HCT116 (cell line): ENCODE results near the gene GLTP. TPM values are rescaled to one million over a fixed set of nuclear protein-coding genes. Genes with fewer than 3 reads are reported as not detected.

Experiments used
- ATAC-seq: fragments of 200-7000 bp; cut with Tn5 transposase; 2 replicates; pipeline ENCODE4 v1.9.1; 2020; ENCODE audit warnings: mild to moderate bottlenecking, moderate library complexity
- BruUV-seq: library from RNA; stranded (reverse); fragments of 400-500 nt; replicated peaks from 2 replicates; lab custom pipeline; 2021; lab: Mats Ljungman, UMichigan
- CTCF ChIA-PET: fragments of 300-600 bp; sonication (Branson Sonifier 250); formaldehyde crosslinking; loops from one replicate; lab custom pipeline; 2021; ENCODE audit warnings: antibody characterized with exemption; lab: Charles Lee
- POLR2A ChIA-PET: fragments of 300-600, 350-600 bp; sonication (Branson Sonifier 250); formaldehyde crosslinking; loops from one replicate; lab custom pipeline; 2021; ENCODE audit warnings: antibody characterized with exemption; lab: Charles Lee
- RAD21 ChIA-PET, 2 experiments: fragments of 300-600 bp; sonication (Branson Sonifier 250); formaldehyde crosslinking; loops; one replicate each; lab custom pipeline; 2023; ENCODE audit warnings: low total read pairs in 2 of 2; ENCODE audit not compliant: uncharacterized antibody in 2 of 2, unreplicated experiment in 2 of 2, low non-redundant PET in 1 of 2; lab: Charles Lee
- DNase-seq: peaks from one replicate; pipeline ENCODE4 v3.0.0-alpha.2; 2010; ENCODE audit warnings: low read depth, low spot score
- H2AFZ ChIP-seq: fragments of 200-600 bp; shearing (Covaris generic), sonication (generic); 2 replicates; pipeline ENCODE4 v1.6.1; 2017; ENCODE audit warnings: low read depth, mixed run types, mixed read lengths, antibody characterized with exemption, low read length; ENCODE audit not compliant: poor library complexity, severe bottlenecking
- H3K27ac ChIP-seq: 2 replicates; pipeline ENCODE4 v1.5.1; 2012; ENCODE audit warnings: low read depth, low read length
- H3K27me3 ChIP-seq: fragments of 200-600 bp; sonication (generic); 2 replicates; pipeline ENCODE4 v1.6.1; 2016; ENCODE audit warnings: mixed run types, low read length, mixed read lengths; ENCODE audit not compliant: insufficient read depth
- H3K36me3 ChIP-seq, 2 experiments: fragments of 200-500 bp in 1 of 2; fragments of 200-600 bp in 1 of 2; sonication (Bioruptor generic) in 1 of 2; sonication (generic) in 1 of 2; 2 replicates each; pipeline versions ENCODE4 v1.5.1 to v1.6.1; 2014 to 2016; ENCODE audit warnings: low read length in 2 of 2, inconsistent platforms in 1 of 2, mixed read lengths in 1 of 2, mixed run types in 1 of 2; ENCODE audit not compliant: insufficient read depth in 2 of 2, control insufficient read depth in 1 of 2
- H3K4me1 ChIP-seq, 2 experiments: fragments of 200-600 bp in 1 of 2; sonication (generic) in 1 of 2; 2 replicates each; pipeline versions ENCODE4 v1.5.1 to v1.6.1; 2012 to 2017; ENCODE audit warnings: low read length in 2 of 2, inconsistent platforms in 1 of 2, mild to moderate bottlenecking in 1 of 2, mixed read lengths in 1 of 2, mixed run types in 1 of 2, moderate library complexity in 1 of 2; ENCODE audit not compliant: insufficient read depth in 2 of 2, control insufficient read depth in 1 of 2
- H3K4me2 ChIP-seq: fragments of 200-600 bp; sonication (generic); 2 replicates; pipeline ENCODE4 v1.6.1; 2017; ENCODE audit warnings: mixed run types, low read length, mixed read lengths
- H3K4me3 ChIP-seq, 2 experiments: fragments of 200-600 bp in 1 of 2; sonication (generic) in 1 of 2; replicated peaks in 1 of 2; 2 replicates each; pipeline ENCODE4 v1.5.1; 2011 to 2016; ENCODE audit warnings: low read length in 2 of 2, control low read depth in 1 of 2, low read depth in 1 of 2, mild to moderate bottlenecking in 1 of 2, mixed read lengths in 1 of 2, mixed run types in 1 of 2
- H3K79me2 ChIP-seq: fragments of 200-600 bp; sonication (generic); 2 replicates; pipeline ENCODE4 v1.6.1; 2017; ENCODE audit warnings: mild to moderate bottlenecking, mixed run types, low read length, moderate library complexity, mixed read lengths; ENCODE audit not compliant: insufficient read depth
- H3K9ac ChIP-seq: fragments of 200-600 bp; sonication (generic); 2 replicates; pipeline ENCODE4 v1.6.1; 2016; ENCODE audit warnings: low read length, mixed read lengths
- H3K9me2 ChIP-seq: fragments of 200-600 bp; sonication (generic), shearing (Covaris generic); 2 replicates; pipeline ENCODE4 v1.6.1; 2017; ENCODE audit warnings: mixed run types, mild to moderate bottlenecking, moderate library complexity; ENCODE audit not compliant: insufficient read depth
- H3K9me3 ChIP-seq, 2 experiments: fragments of 200-500 bp in 1 of 2; fragments of 200-600 bp in 1 of 2; sonication (Bioruptor generic) in 1 of 2; sonication (generic) in 1 of 2; 2 replicates each; pipeline ENCODE4 v1.6.1; 2014 to 2017; ENCODE audit warnings: low read length in 2 of 2, mixed read lengths in 2 of 2, inconsistent platforms in 1 of 2, low read depth in 1 of 2, mild to moderate bottlenecking in 1 of 2, mixed run types in 1 of 2, moderate library complexity in 1 of 2; ENCODE audit not compliant: control insufficient read depth in 1 of 2, insufficient read depth in 1 of 2
- H4K20me1 ChIP-seq: fragments of 200-600 bp; sonication (generic), shearing (Covaris generic); 2 replicates; pipeline ENCODE4 v1.6.1; 2017; ENCODE audit warnings: mixed run types, mild to moderate bottlenecking, moderate library complexity; ENCODE audit not compliant: insufficient read depth
- CBX3 ChIP-seq: IDR thresholded peaks from 2 replicates; pipeline ENCODE4 v1.6.1; 2012; ENCODE audit warnings: low read depth
- EGR1 ChIP-seq: IDR thresholded peaks from 2 replicates; pipeline ENCODE4 v1.6.1; 2012; ENCODE audit warnings: low read depth
- ELF1 ChIP-seq: IDR thresholded peaks from 2 replicates; pipeline ENCODE4 v1.6.1; 2012; ENCODE audit warnings: low read depth, borderline replicate concordance
- EZH2 ChIP-seq: fragments of 200-600 bp; sonication (generic); IDR thresholded peaks from 2 replicates; pipeline ENCODE4 v1.6.1; 2017; ENCODE audit warnings: antibody characterized with exemption, mixed run types
- EZH2phosphoT487 ChIP-seq: fragments of 200-600 bp; IDR thresholded peaks from 2 replicates; pipeline ENCODE4 v1.6.1; 2018; ENCODE audit warnings: antibody characterized with exemption, borderline replicate concordance
- FOSL1 ChIP-seq: IDR thresholded peaks from 2 replicates; pipeline ENCODE4 v1.6.1; 2012; ENCODE audit warnings: low read depth
- JUND ChIP-seq: IDR thresholded peaks from 2 replicates; pipeline ENCODE4 v1.6.1; 2012
- RAD21 ChIP-seq: IDR thresholded peaks from 2 replicates; pipeline ENCODE4 v1.6.1; 2012; ENCODE audit warnings: low read depth, mild to moderate bottlenecking
- SIN3A ChIP-seq: IDR thresholded peaks from 2 replicates; pipeline ENCODE4 v1.6.1; 2012; ENCODE audit warnings: low read depth
- SP1 ChIP-seq: IDR thresholded peaks from 2 replicates; pipeline ENCODE4 v1.6.1; 2012; ENCODE audit warnings: low read depth
- SRF ChIP-seq: IDR thresholded peaks from 2 replicates; pipeline ENCODE4 v1.6.1; 2012; ENCODE audit warnings: low read depth
- YY1 ChIP-seq: IDR thresholded peaks from 2 replicates; pipeline ENCODE4 v1.6.1; 2011; ENCODE audit warnings: low read length, low read depth, moderate library complexity, mild to moderate bottlenecking; ENCODE audit not compliant: insufficient replicate concordance; ENCODE audit errors: extremely low read depth
- ZFX ChIP-seq: fragments of 450-650 bp; IDR thresholded peaks from 2 replicates; pipeline ENCODE4 v1.6.1; 2017
- ZNF274 ChIP-seq: fragments of 200-500 bp; sonication (Bioruptor generic); IDR thresholded peaks from 2 replicates; pipeline ENCODE4 v1.6.1; 2014; ENCODE audit warnings: mild to moderate bottlenecking, low read depth, low read length, inconsistent platforms
- intact Hi-C: fragments of 100-400 bp; cut with micrococcal nuclease; formaldehyde crosslinking; loops from 2 replicates; pipeline ENCODE4 v1.10.0; 2022
- total RNA-seq: library from RNA; stranded (reverse); gene quantifications from one replicate; pipeline ENCODE4 v1.2.1, GENCODE V29; 2021; ENCODE audit not compliant: unreplicated experiment
- TF ChIP-seq, protein P1 (sequence below): IDR thresholded peaks from 2 replicates; pipeline ENCODE4 v1.6.1; 2011; ENCODE audit warnings: mild to moderate bottlenecking, low read length, moderate library complexity; ENCODE audit not compliant: insufficient replicate concordance; ENCODE audit errors: extremely low read depth
- TF ChIP-seq, protein P2 (sequence below), 3 experiments: fragments of 200-600 bp in 1 of 3; sonication (generic) in 1 of 3; IDR thresholded peaks in 2 of 3; conservative IDR thresholded peaks in 1 of 3; 2 replicates each; pipeline ENCODE4 v1.5.1; 2012 to 2017; ENCODE audit warnings: low read depth in 2 of 3, low read length in 2 of 3, antibody characterized with exemption in 1 of 3, borderline replicate concordance in 1 of 3, control low read depth in 1 of 3, mild to moderate bottlenecking in 1 of 3, mixed read lengths in 1 of 3, mixed run types in 1 of 3, moderate library complexity in 1 of 3; ENCODE audit not compliant: insufficient read depth in 1 of 3
- TF ChIP-seq, protein P3 (sequence below): IDR thresholded peaks from 2 replicates; pipeline ENCODE4 v1.6.1; 2012; ENCODE audit warnings: low read depth
- TF ChIP-seq, protein P4 (sequence below): IDR thresholded peaks from 2 replicates; pipeline ENCODE4 v1.6.1; 2012
- TF ChIP-seq, protein P5 (sequence below): IDR thresholded peaks from 2 replicates; pipeline ENCODE4 v1.6.1; 2012

GLTP gene
- total RNA-seq, 1 experiment from 2014 or later: 26.6 TPM

DNA sequence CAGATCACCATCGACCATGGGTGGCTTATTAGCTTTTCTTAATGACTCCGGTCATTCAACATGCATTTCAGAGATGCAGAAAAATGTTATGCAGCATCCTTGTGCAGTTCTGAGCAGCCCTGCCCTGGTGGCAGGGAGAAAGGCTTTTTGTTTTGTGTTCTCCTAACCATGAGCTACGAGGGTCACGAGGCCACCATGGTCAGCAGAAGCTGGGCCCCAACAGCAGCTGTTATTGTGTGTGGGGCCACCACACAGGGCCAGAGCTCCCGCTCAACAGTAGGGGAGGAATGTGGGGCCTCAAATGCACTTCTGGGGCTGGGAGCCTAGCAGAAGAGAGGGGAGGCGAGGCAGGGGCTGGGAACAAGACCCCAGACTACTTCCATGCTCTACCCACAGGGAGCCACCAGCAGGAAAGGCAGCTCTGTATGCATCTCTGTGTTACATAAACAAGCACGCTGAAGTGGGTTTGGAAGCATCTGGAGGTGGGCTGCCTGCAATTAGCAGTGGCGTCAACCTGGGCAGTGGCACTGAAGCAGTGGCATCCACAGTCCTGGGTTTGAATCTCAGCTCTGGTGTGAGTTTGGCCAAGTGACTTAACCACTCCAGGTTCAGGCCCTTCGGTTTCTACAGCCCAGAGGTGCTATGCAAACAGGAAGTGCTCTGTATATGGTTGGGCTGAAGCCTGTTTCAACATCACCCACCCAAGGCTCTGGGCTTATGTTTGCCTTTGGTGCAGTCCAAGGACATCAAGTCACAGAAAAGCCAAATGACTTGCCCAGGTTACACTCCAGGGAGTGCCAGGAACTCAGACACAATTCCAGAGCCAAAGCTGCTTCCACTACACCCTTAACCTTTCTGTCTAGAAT lies 16.3 kb downstream of the GLTP start:
- RAD21 ChIA-PET: no interaction called here
- DNase-seq: no peak

More for the DNA sequence above, 16.3 kb downstream of the GLTP start:
- no peak overlapping the region for H3K4me2 ChIP-seq
- no peak overlapping the region for H3K4me3 ChIP-seq
- intact Hi-C loops: no loop called here
- POLR2A ChIA-PET: no interaction called here
- H2AFZ ChIP-seq: no peak overlapping the region
- H3K36me3 ChIP-seq: no peaks in the 10 kb centered on the region
- no peaks in the 10 kb centered on the region for H3K9me3 ChIP-seq
- BruUV-seq: no TSS peak
- no peak overlapping the region for H3K9ac ChIP-seq
- no peaks in the 10 kb centered on the region for H4K20me1 ChIP-seq
- H3K27ac ChIP-seq: no peak overlapping the region
- no peaks in the 10 kb centered on the region for H3K27me3 ChIP-seq
- no peaks in the 10 kb centered on the region for H3K9me2 ChIP-seq
- 0 out of 4 replicates have a peak, but pooled peaks cover 0 to 5% of the 10 kb centered on the region in 2 experiments for H3K4me1 ChIP-seq
- no peaks in the 10 kb centered on the region; the same call in 1 of the 2 replicates for H3K79me2 ChIP-seq
- TF ChIP-seq SP1: no peak
- no peak for TF ChIP-seq EZH2
- TF ChIP-seq EZH2phosphoT487: no peak
- no peak for TF ChIP-seq RAD21
- TF ChIP-seq CBX3: no peak
- no peak for TF ChIP-seq ZFX
- TF ChIP-seq, protein P1, sequence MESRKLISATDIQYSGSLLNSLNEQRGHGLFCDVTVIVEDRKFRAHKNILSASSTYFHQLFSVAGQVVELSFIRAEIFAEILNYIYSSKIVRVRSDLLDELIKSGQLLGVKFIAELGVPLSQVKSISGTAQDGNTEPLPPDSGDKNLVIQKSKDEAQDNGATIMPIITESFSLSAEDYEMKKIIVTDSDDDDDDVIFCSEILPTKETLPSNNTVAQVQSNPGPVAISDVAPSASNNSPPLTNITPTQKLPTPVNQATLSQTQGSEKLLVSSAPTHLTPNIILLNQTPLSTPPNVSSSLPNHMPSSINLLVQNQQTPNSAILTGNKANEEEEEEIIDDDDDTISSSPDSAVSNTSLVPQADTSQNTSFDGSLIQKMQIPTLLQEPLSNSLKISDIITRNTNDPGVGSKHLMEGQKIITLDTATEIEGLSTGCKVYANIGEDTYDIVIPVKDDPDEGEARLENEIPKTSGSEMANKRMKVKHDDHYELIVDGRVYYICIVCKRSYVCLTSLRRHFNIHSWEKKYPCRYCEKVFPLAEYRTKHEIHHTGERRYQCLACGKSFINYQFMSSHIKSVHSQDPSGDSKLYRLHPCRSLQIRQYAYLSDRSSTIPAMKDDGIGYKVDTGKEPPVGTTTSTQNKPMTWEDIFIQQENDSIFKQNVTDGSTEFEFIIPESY: no peak
- TF ChIP-seq YY1: no peak
- TF ChIP-seq, protein P2, sequence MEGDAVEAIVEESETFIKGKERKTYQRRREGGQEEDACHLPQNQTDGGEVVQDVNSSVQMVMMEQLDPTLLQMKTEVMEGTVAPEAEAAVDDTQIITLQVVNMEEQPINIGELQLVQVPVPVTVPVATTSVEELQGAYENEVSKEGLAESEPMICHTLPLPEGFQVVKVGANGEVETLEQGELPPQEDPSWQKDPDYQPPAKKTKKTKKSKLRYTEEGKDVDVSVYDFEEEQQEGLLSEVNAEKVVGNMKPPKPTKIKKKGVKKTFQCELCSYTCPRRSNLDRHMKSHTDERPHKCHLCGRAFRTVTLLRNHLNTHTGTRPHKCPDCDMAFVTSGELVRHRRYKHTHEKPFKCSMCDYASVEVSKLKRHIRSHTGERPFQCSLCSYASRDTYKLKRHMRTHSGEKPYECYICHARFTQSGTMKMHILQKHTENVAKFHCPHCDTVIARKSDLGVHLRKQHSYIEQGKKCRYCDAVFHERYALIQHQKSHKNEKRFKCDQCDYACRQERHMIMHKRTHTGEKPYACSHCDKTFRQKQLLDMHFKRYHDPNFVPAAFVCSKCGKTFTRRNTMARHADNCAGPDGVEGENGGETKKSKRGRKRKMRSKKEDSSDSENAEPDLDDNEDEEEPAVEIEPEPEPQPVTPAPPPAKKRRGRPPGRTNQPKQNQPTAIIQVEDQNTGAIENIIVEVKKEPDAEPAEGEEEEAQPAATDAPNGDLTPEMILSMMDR (IDR thresholded peaks at IDR 0.05 in 2 of 3, conservative IDR thresholded peaks at IDR 0.05 in 1 of 3; ENCODE audit: borderline replicate concordance in 1 of 3, insufficient read depth in 1 of 3, low read depth in 2 of 3, low read length in 2 of 3): no peak
- no peak for TF ChIP-seq SIN3A
- TF ChIP-seq FOSL1: no peak
- TF ChIP-seq, protein P3, sequence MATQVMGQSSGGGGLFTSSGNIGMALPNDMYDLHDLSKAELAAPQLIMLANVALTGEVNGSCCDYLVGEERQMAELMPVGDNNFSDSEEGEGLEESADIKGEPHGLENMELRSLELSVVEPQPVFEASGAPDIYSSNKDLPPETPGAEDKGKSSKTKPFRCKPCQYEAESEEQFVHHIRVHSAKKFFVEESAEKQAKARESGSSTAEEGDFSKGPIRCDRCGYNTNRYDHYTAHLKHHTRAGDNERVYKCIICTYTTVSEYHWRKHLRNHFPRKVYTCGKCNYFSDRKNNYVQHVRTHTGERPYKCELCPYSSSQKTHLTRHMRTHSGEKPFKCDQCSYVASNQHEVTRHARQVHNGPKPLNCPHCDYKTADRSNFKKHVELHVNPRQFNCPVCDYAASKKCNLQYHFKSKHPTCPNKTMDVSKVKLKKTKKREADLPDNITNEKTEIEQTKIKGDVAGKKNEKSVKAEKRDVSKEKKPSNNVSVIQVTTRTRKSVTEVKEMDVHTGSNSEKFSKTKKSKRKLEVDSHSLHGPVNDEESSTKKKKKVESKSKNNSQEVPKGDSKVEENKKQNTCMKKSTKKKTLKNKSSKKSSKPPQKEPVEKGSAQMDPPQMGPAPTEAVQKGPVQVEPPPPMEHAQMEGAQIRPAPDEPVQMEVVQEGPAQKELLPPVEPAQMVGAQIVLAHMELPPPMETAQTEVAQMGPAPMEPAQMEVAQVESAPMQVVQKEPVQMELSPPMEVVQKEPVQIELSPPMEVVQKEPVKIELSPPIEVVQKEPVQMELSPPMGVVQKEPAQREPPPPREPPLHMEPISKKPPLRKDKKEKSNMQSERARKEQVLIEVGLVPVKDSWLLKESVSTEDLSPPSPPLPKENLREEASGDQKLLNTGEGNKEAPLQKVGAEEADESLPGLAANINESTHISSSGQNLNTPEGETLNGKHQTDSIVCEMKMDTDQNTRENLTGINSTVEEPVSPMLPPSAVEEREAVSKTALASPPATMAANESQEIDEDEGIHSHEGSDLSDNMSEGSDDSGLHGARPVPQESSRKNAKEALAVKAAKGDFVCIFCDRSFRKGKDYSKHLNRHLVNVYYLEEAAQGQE: no peak
- TF ChIP-seq ELF1: no peak
- no peak for TF ChIP-seq SRF
- TF ChIP-seq JUND: no peak
- TF ChIP-seq, protein P4, sequence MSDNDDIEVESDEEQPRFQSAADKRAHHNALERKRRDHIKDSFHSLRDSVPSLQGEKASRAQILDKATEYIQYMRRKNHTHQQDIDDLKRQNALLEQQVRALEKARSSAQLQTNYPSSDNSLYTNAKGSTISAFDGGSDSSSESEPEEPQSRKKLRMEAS: no peak
- TF ChIP-seq, protein P5, sequence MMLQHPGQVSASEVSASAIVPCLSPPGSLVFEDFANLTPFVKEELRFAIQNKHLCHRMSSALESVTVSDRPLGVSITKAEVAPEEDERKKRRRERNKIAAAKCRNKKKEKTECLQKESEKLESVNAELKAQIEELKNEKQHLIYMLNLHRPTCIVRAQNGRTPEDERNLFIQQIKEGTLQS: no peak
- TF ChIP-seq ZNF274: no peak
- TF ChIP-seq EGR1: no peak
- TF ChIP-seq, all 23 proteins: peak for 0
- ATAC-seq: no peak
- CTCF ChIA-PET: interaction anchor here (3.3 kb wide), 1 partner anchor 11 kb away, joined by 9 read pairs; no protein-coding TSS in a partner anchor
